H1 (cell line): ENCODE results near the gene CKS1B. TPM values are rescaled to one million over a fixed set of nuclear protein-coding genes. Genes with fewer than 3 reads are reported as not detected.

Experiments
- CTCF ChIA-PET: fragments of 300-600 bp; sonication (Branson Sonifier 250); formaldehyde crosslinking; loops from one replicate; lab custom pipeline; 2021; ENCODE audit not compliant: partially characterized antibody; lab: Charles Lee
- POLR2A ChIA-PET: fragments of 300-600 bp; sonication (Branson Sonifier 250); formaldehyde crosslinking; loops from one replicate; lab custom pipeline; 2021; ENCODE audit warnings: inconsistent platforms; ENCODE audit not compliant: partially characterized antibody; lab: Charles Lee
- DNase-seq, 2 experiments: peaks; one replicate each; pipeline versions ENCODE4 v3.0.0 to v3.0.0-alpha.2; 2010 to 2022; ENCODE audit warnings: low spot score in 2 of 2, low read depth in 1 of 2, mixed read lengths in 1 of 2
- FAIRE-seq: peaks from 2 replicates; lab custom pipeline; 2011; peaks lifted over from hg19 to GRCh38; lab: Jason Lieb, UNC
- H2AFZ ChIP-seq: 2 replicates; pipeline ENCODE4 v1.8.1; 2012; ENCODE audit warnings: low read length, inconsistent platforms
- H2AK5ac ChIP-seq: 2 replicates; pipeline ENCODE4 v1.6.1; 2013; ENCODE audit warnings: low read depth, low read length
- H2BK120ac ChIP-seq: replicated peaks from 2 replicates; pipeline ENCODE3; 2013; ENCODE audit warnings: low read depth, low read length, inconsistent platforms
- H2BK12ac ChIP-seq: 2 replicates; pipeline ENCODE4 v1.6.1; 2013; ENCODE audit warnings: low read depth, low read length
- H2BK15ac ChIP-seq: 2 replicates; pipeline ENCODE4 v1.6.1; 2013; ENCODE audit warnings: low read length
- H2BK20ac ChIP-seq: 2 replicates; pipeline ENCODE4 v1.6.1; 2013; ENCODE audit warnings: low read length
- H2BK5ac ChIP-seq: 2 replicates; pipeline ENCODE4 v1.6.1; 2013; ENCODE audit warnings: low read depth, low read length
- H3K14ac ChIP-seq: 2 replicates; pipeline ENCODE4 v1.6.1; 2013; ENCODE audit warnings: inconsistent platforms; ENCODE audit not compliant: insufficient read length
- H3K18ac ChIP-seq: 2 replicates; pipeline ENCODE4 v1.6.1; 2013; ENCODE audit warnings: low read length; ENCODE audit errors: extremely low read depth
- H3K23ac ChIP-seq: 2 replicates; pipeline ENCODE4 v1.6.1; 2013; ENCODE audit warnings: inconsistent platforms; ENCODE audit not compliant: insufficient read length
- H3K23me2 ChIP-seq: 2 replicates; pipeline ENCODE4 v1.6.1; 2013; ENCODE audit warnings: low read depth, low read length
- H3K27ac ChIP-seq: 2 replicates; pipeline ENCODE4 v1.6.1; 2011; ENCODE audit warnings: low read depth, low read length, inconsistent platforms
- H3K27me3 ChIP-seq, 4 experiments: replicated peaks in 1 of 4; 1 replicate in 1 of 4; 2 replicates in 3 of 4; pipeline versions ENCODE4 v1.6.1 to v1.8.1; 2011 to 2013; ENCODE audit warnings: low read length in 3 of 4, mild to moderate bottlenecking in 3 of 4, inconsistent platforms in 2 of 4, mixed read lengths in 2 of 4, moderate library complexity in 1 of 4; ENCODE audit not compliant: control insufficient read depth in 3 of 4, insufficient read depth in 3 of 4; ENCODE audit errors: extremely low read depth in 1 of 4
- H3K36me3 ChIP-seq, 4 experiments: 2 replicates each; pipeline versions ENCODE4 v1.6.1 to v1.8.1; 2011 to 2013; ENCODE audit warnings: mild to moderate bottlenecking in 4 of 4, low read length in 3 of 4, moderate library complexity in 2 of 4, control low read depth in 1 of 4, inconsistent platforms in 1 of 4; ENCODE audit not compliant: insufficient read depth in 4 of 4, control insufficient read depth in 2 of 4
- H3K4ac ChIP-seq: replicated peaks from 2 replicates; pipeline ENCODE3; 2013; ENCODE audit warnings: low read length, low read depth, mixed read lengths, inconsistent platforms; ENCODE audit not compliant: insufficient read length
- H3K4me1 ChIP-seq, 4 experiments: replicated peaks in 1 of 4; 1 replicate in 1 of 4; 2 replicates in 3 of 4; pipeline versions ENCODE4 v1.6.1 to v1.8.1; 2011 to 2013; ENCODE audit warnings: low read length in 3 of 4, inconsistent platforms in 2 of 4, mixed read lengths in 1 of 4; ENCODE audit not compliant: insufficient read depth in 4 of 4, control insufficient read depth in 3 of 4
- H3K4me2 ChIP-seq, 2 experiments: 2 replicates each; pipeline versions ENCODE4 v1.6.1 to v1.8.1; 2011 to 2013; ENCODE audit warnings: low read depth in 2 of 2, low read length in 2 of 2, control low read depth in 1 of 2, inconsistent platforms in 1 of 2, mild to moderate bottlenecking in 1 of 2; ENCODE audit not compliant: insufficient read depth in 1 of 2
- H3K4me3 ChIP-seq, 4 experiments: fragments of 200-600, 300-600 bp in 1 of 4; sonication (generic), shearing (Covaris generic), sonication (Bioruptor Twin) in 1 of 4; 2 replicates each; pipeline versions ENCODE4 v1.5.1 to v1.8.1; 2011 to 2016; ENCODE audit warnings: low read length in 4 of 4, low read depth in 3 of 4, control low read depth in 2 of 4, inconsistent platforms in 2 of 4, mild to moderate bottlenecking in 2 of 4, mixed read lengths in 1 of 4, moderate library complexity in 1 of 4; ENCODE audit not compliant: insufficient read depth in 2 of 4; ENCODE audit errors: extremely low read depth in 1 of 4
- H3K56ac ChIP-seq: replicated peaks from 2 replicates; pipeline ENCODE3; 2013; ENCODE audit warnings: low read depth, mild to moderate bottlenecking, mixed read lengths, low read length, inconsistent platforms; ENCODE audit not compliant: insufficient read length
- H3K79me1 ChIP-seq: 2 replicates; pipeline ENCODE4 v1.6.1; 2013; ENCODE audit warnings: low read depth, low read length, control low read depth
- H3K79me2 ChIP-seq, 2 experiments: 2 replicates each; pipeline versions ENCODE4 v1.6.1 to v1.8.1; 2012 to 2013; ENCODE audit warnings: low read length in 2 of 2, mild to moderate bottlenecking in 2 of 2, inconsistent platforms in 1 of 2; ENCODE audit not compliant: insufficient read depth in 2 of 2, control insufficient read depth in 1 of 2
- H3K9ac ChIP-seq, 4 experiments: replicated peaks in 1 of 4; 1 replicate in 1 of 4; 2 replicates in 3 of 4; pipeline versions ENCODE4 v1.6.1 to v1.8.1; 2011 to 2013; ENCODE audit warnings: low read depth in 3 of 4, low read length in 3 of 4, control low read depth in 2 of 4, mild to moderate bottlenecking in 2 of 4, moderate library complexity in 2 of 4, inconsistent platforms in 1 of 4; ENCODE audit errors: extremely low read depth in 1 of 4
- H3K9me3 ChIP-seq, 2 experiments: 2 replicates each; pipeline versions ENCODE4 v1.6.1 to v1.8.1; 2012 to 2013; ENCODE audit warnings: mild to moderate bottlenecking in 2 of 2, moderate library complexity in 2 of 2, control low read depth in 1 of 2, inconsistent platforms in 1 of 2, low read depth in 1 of 2, low read length in 1 of 2, mixed read lengths in 1 of 2; ENCODE audit not compliant: insufficient read depth in 2 of 2
- H4K20me1 ChIP-seq, 2 experiments: replicated peaks in 1 of 2; 2 replicates each; pipeline versions ENCODE3 to v1.8.1; 2011 to 2013; ENCODE audit warnings: inconsistent platforms in 2 of 2, low read length in 2 of 2, mild to moderate bottlenecking in 1 of 2; ENCODE audit not compliant: insufficient read depth in 2 of 2, control insufficient read depth in 1 of 2
- H4K5ac ChIP-seq: 2 replicates; pipeline ENCODE4 v1.6.1; 2013; ENCODE audit warnings: low read length, low read depth, mixed read lengths, inconsistent platforms; ENCODE audit not compliant: insufficient read length
- H4K8ac ChIP-seq: 2 replicates; pipeline ENCODE4 v1.8.0; 2013; ENCODE audit warnings: mild to moderate bottlenecking, moderate library complexity, low read length, inconsistent platforms; ENCODE audit not compliant: insufficient read depth; ENCODE audit errors: extremely low read depth
- H4K91ac ChIP-seq: replicated peaks from 2 replicates; pipeline ENCODE3; 2013; ENCODE audit warnings: low read length, mixed read lengths, inconsistent platforms; ENCODE audit not compliant: insufficient read length
- CBX5 ChIP-seq: fragments of 300-800, 300-1000 bp; sonication (generic); IDR thresholded peaks from 2 replicates; pipeline ENCODE4 v1.7.1; 2016; ENCODE audit warnings: antibody characterized with exemption, low read length, low read depth
- CEBPB ChIP-seq: IDR thresholded peaks from 2 replicates; pipeline ENCODE4 v1.6.1; 2012; ENCODE audit warnings: low read depth, low read length
- CHD1 ChIP-seq: IDR thresholded peaks from 2 replicates; pipeline ENCODE4 v1.6.1; 2012; ENCODE audit warnings: low read depth, low read length, improper control_type of control experiment
- EGR1 ChIP-seq: IDR thresholded peaks from 2 replicates; pipeline ENCODE4 v1.6.1; 2011; ENCODE audit warnings: low read depth, low read length, borderline replicate concordance
- EZH2 ChIP-seq: fragments of 200-600 bp; sonication (generic); IDR thresholded peaks from 2 replicates; pipeline ENCODE4 v1.7.1; 2012; ENCODE audit warnings: low read depth, mild to moderate bottlenecking, moderate library complexity, low read length, inconsistent platforms; ENCODE audit not compliant: severe bottlenecking
- GTF2F1 ChIP-seq: IDR thresholded peaks from 2 replicates; pipeline ENCODE4 v1.6.1; 2012; ENCODE audit warnings: low read depth, low read length, improper control_type of control experiment, borderline replicate concordance
- RNF2 ChIP-seq: fragments of 200-900, 300-1000 bp; sonication (generic); IDR thresholded peaks from 2 replicates; pipeline ENCODE4 v1.7.1; 2016; ENCODE audit warnings: borderline replicate concordance, low read depth, mild to moderate bottlenecking, antibody characterized with exemption, low read length; ENCODE audit not compliant: poor library complexity, severe bottlenecking; ENCODE audit errors: missing control alignments
- SIX5 ChIP-seq: IDR thresholded peaks from 2 replicates; pipeline ENCODE4 v1.6.1; 2011; ENCODE audit warnings: mild to moderate bottlenecking, low read depth, low read length
- WGBS, 2 experiments: shearing (Covaris generic) in 1 of 2; methylation state at CpG; one replicate each; pipeline versions ENCODE4 v1.1.6 to v1.1.7; 2013 to 2015; ENCODE audit warnings: low lambda C conversion rate in 2 of 2, mixed read lengths in 2 of 2, inconsistent platforms in 1 of 2, low coverage in 1 of 2, missing lambda C conversion rate in 1 of 2; ENCODE audit not compliant: insufficient replicate concordance in 2 of 2, insufficient coverage in 1 of 2, insufficient read length in 1 of 2; ENCODE audit errors: extremely low coverage in 1 of 2, missing lambda C conversion rate in 1 of 2; 5-methylcytosine and 5-hydroxymethylcytosine counted together
- polyA plus RNA-seq, 7 experiments: library from polyadenylated mRNA; depleted of rRNA in 3 of 7; stranded (reverse) in 5 of 7; unstranded in 2 of 7; fragments of >200 nt in 5 of 7; fragments of 200-250 nt in 2 of 7; gene quantifications; 1 replicate in 5 of 7; 2 replicates in 1 of 7; 4 replicates in 1 of 7; pipeline versions ENCODE4 v1.2.1 to v1.2.3, GENCODE V29; 2011 to 2013; ENCODE audit warnings: missing spikeins in 2 of 7, mixed read lengths in 2 of 7
- total RNA-seq: library from RNA; stranded (reverse); fragmentation: NEBNext Ultra II Directional; extraction: Animal tissue kit (Norgen Biotek cat#: 25700); gene quantifications from 2 replicates; pipeline ENCODE4 v1.2.1, GENCODE V29; 2021

CKS1B gene
- total and polyA plus RNA-seq, 2 of the 8 experiments (the other 6 are each of a cell fraction or from before 2014, with no cell fraction given) = 294 to 1,025 TPM

DNA sequence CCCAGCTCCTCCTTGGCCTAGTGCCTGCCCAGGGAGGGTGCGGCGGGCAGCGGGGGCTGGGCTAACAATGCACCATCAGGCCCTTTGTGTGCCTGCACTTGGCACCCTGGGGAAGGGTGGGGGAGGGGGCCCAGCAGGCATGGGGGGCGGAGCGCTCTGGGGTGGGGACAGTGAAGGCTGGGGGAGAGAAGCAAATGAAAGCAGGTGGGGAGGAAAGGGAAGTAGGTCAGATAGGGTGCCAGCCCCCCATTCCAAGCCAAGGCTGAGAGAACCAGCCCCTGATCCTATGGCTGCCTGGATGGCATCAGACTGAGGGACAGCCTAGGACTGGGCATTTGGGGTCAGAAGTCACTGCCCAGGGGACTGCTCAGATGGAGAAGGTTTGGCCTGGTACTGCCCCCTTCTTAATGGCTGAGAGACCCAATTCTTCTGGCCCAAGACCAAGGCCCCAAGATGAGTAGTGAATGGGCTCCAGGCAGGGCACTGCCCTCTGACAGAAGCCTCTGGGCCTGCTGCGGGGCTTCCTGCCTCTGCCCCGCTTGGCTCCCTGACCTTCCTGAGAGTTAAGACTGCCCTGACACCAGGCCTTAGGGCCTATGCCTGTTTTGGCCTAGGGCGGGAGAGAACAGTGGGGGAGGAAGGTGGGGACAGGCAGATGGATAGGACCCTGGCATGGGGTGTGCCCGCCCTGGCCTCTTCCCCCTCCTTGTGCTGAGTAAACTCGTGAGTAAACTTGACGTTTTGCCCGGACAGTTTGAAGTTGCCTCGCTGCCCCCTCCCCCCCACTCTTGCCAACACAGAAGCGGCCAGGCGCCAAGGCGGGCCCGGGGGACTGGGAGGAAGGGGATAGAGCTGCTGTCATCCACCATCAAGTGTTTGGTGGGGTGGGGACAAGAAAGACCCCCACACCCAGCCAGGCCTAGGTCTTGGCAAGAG is 30.9 kb downstream of the CKS1B start:
- Histone ChIP-seq H3K9me3 (no peaks in the 10 kb centered on the region), H3K27ac (no peak overlapping the region), H3K4me2 (peak overlapping the region; percentile 79 to 93), H2AK5ac (peak overlapping the region; percentile 97; the same call in 1 of the 2 replicates), H3K56ac (no peak overlapping the region), H3K4me3 (peak overlapping the region in 3 of 4 experiments; percentile 2 to 99 (median 45); a peak in 3 of 8 replicates), H3K14ac (no peak overlapping the region), H2BK20ac (0 out of 2 replicates have a peak overlapping the region, but pooled peaks have one; percentile 80), H3K79me1 (peaks cover 17% of the 10 kb centered on the region), H3K36me3 (peaks cover 0 to 2% (median 0%) of the 10 kb centered on the region in 4 experiments; a peak in 2 of 8 replicates), H4K8ac (peak overlapping the region; percentile 53; the same call in 1 of the 2 replicates), H3K23me2 (peaks cover 12% of the 10 kb centered on the region; the same call in 1 of the 2 replicates), H3K4ac (no peak overlapping the region), H4K5ac (peak overlapping the region; percentile 53), H3K9ac (no peak overlapping the region), H3K4me1 (peaks cover 6 to 40% (median 23%) of the 10 kb centered on the region in 4 experiments), H2BK120ac (no peak overlapping the region), H2BK12ac (peak overlapping the region; percentile 100; the same call in 1 of the 2 replicates), H3K18ac (peak overlapping the region; percentile 40; the same call in 1 of the 2 replicates), H3K79me2 (peaks cover 0 to 59% of the 10 kb centered on the region in 2 experiments; a peak in 3 of 4 replicates), H2BK15ac (peak overlapping the region; percentile 72; the same call in 1 of the 2 replicates), H3K27me3 (no peaks in the 10 kb centered on the region), H2AFZ (no peak overlapping the region), H4K91ac (peak overlapping the region; percentile 63), H4K20me1 (peaks cover 0 to 17% of the 10 kb centered on the region in 2 experiments), H2BK5ac (peak overlapping the region; percentile 99; the same call in 1 of the 2 replicates), H3K23ac (no peak overlapping the region)
- POLR2A ChIA-PET = interaction anchor here (1.6 to 42.8 kb wide), 4 partner anchors 10 to 47 kb away, joined by 4 to 702 read pairs (median 395); partner anchors contain the start of genes CKS1B, FLAD1, PBXIP1 and PYGO2
- CTCF ChIA-PET = interaction anchor here (1.4 to 18.6 kb wide), 12 partner anchors 7 to 80 kb away, joined by 3 to 354 read pairs (median 16); partner anchors contain the start of genes ADAM15, LENEP, PBXIP1 and ZBTB7B
- FAIRE-seq (no peak), DNase-seq (no peak)
- WGBS, 2 experiments = 84% methylated on average over 12 of the region's 17 CpGs; no CpG with 5 or more reads in 1 of the 2 experiments
- no peak for TF ChIP-seq EGR1
- no peak for TF ChIP-seq SIX5
- no peak for TF ChIP-seq CBX5
- no peak for TF ChIP-seq EZH2
- TF ChIP-seq CHD1 = no peak
- no peak for TF ChIP-seq CEBPB
- TF ChIP-seq GTF2F1 = no peak
- TF ChIP-seq RNF2 = no peak
